ENCODE data around the gene COX10.

The COX10 gene

GRCh38 chr17:14245002-14245401, 175.7 kb downstream of the COX10 start:
- TF ChIP-seq CTCF (IDR thresholded peaks at IDR 0.05; ENCODE audit: insufficient read depth, low read depth, low read length, missing control alignments), result no peak
- no peak overlapping the region for H3K4me3 ChIP-seq (ENCODE audit: low read depth, low read length)
- no peak for DNase-seq (ENCODE audit: low read depth)

GRCh38 chr17:14245629-14246028, 176.3 kb downstream of the COX10 start:
- no peak for DNase-seq (ENCODE audit: low read depth)
- no peak overlapping the region for H3K4me3 ChIP-seq (ENCODE audit: low read depth, low read length)
- no peak for TF ChIP-seq CTCF (IDR thresholded peaks at IDR 0.05; ENCODE audit: insufficient read depth, low read depth, low read length, missing control alignments)
